Fibroblast of the aortic adventitia (primary cell): ENCODE results near the gene SLC46A3. TPM values are rescaled to one million over a fixed set of nuclear protein-coding genes. Genes with fewer than 3 reads are reported as not detected.

Experiments
- DNase-seq: peaks from one replicate; pipeline ENCODE4 v3.0.0-alpha.2; 2010; ENCODE audit warnings: low read depth
- H3K4me3 ChIP-seq: 2 replicates; pipeline ENCODE4 v1.5.1; 2011; ENCODE audit warnings: low read depth, mild to moderate bottlenecking, control low read depth, low read length, moderate library complexity
- CTCF ChIP-seq: IDR thresholded peaks from 2 replicates; pipeline ENCODE4 v1.5.1; 2011; ENCODE audit warnings: mild to moderate bottlenecking, low read length, control low read depth, inconsistent platforms; ENCODE audit not compliant: insufficient read depth
- total RNA-seq: library from RNA; depleted of rRNA; stranded (reverse); fragments of >200 nt; gene quantifications from 2 replicates; pipeline ENCODE4 v1.2.3, GENCODE V29; 2012; ENCODE audit warnings: low replicate concordance

Gene SLC46A3
- total RNA-seq, result 3.4 TPM in 2 replicates

GRCh38 chr13:28718543-28719226 lies at the start of gene SLC46A3:
TSS of gene SLC46A3 (minus strand) at chr13:28718970. CDS start at chr13:28717998, 972 bp downstream.
- TF ChIP-seq CTCF, result peak; percentile 13
- H3K4me3 ChIP-seq, result peak within 1 kb of the TSS; percentile 78
- DNase-seq, result peak; percentile 96

- no peak for DNase-seq
- TF ChIP-seq CTCF, result no peak
- H3K4me3 ChIP-seq, result no peak overlapping the region
Observed at GRCh38 chr13:28763887-28764286, 45.1 kb upstream of the SLC46A3 start.

- TF ChIP-seq CTCF, result no peak
- DNase-seq, result no peak
- H3K4me3 ChIP-seq, result no peak overlapping the region
Observed at GRCh38 chr13:28761586-28761985, 42.8 kb upstream of the SLC46A3 start.

- DNase-seq, result no peak
- TF ChIP-seq CTCF, result no peak
- H3K4me3 ChIP-seq, result no peak overlapping the region
Observed at GRCh38 chr13:28755546-28755870, 36.7 kb upstream of the SLC46A3 start.

GRCh38 chr13:28754698-28755545 lies 36.2 kb upstream of the SLC46A3 start:
- TF ChIP-seq CTCF, result no peak
- peak; percentile 15 for DNase-seq
- no peak overlapping the region for H3K4me3 ChIP-seq

GRCh38 chr13:28753946-28754345 lies 35.2 kb upstream of the SLC46A3 start:
- TF ChIP-seq CTCF, result no peak
- DNase-seq, result no peak
- H3K4me3 ChIP-seq, result no peak overlapping the region
